Mucosa of stomach (tissue), 1 donor: Measurements from ENCODE around the gene MAPKAP1.
A peak's percentile ranks its signal among the peaks of the same experiment; 100 is the strongest.

Experiments
- H3K27me3 ChIP-seq: one replicate; pipeline ENCODE4 v1.7.0; 2013; ENCODE audit warnings: mild to moderate bottlenecking, low read length; ENCODE audit not compliant: control insufficient read depth, insufficient read depth
- H3K36me3 ChIP-seq: one replicate; pipeline ENCODE4 v1.7.0; 2013; ENCODE audit warnings: low read length; ENCODE audit not compliant: control insufficient read depth, insufficient read depth
- H3K4me1 ChIP-seq: one replicate; pipeline ENCODE4 v1.7.0; 2013; ENCODE audit warnings: mild to moderate bottlenecking, low read length; ENCODE audit not compliant: control insufficient read depth, insufficient read depth
- H3K4me3 ChIP-seq: one replicate; pipeline ENCODE4 v1.7.0; 2013; ENCODE audit warnings: low read length
- H3K9ac ChIP-seq: one replicate; pipeline ENCODE4 v1.7.0; 2013; ENCODE audit warnings: mild to moderate bottlenecking, low read length, moderate library complexity
- H3K9me3 ChIP-seq: one replicate; pipeline ENCODE4 v1.7.0; 2013; ENCODE audit warnings: mild to moderate bottlenecking, low read length, moderate library complexity; ENCODE audit not compliant: control insufficient read depth
- donor health status: Pancreatic carcinoma.

The MAPKAP1 gene

DNA sequence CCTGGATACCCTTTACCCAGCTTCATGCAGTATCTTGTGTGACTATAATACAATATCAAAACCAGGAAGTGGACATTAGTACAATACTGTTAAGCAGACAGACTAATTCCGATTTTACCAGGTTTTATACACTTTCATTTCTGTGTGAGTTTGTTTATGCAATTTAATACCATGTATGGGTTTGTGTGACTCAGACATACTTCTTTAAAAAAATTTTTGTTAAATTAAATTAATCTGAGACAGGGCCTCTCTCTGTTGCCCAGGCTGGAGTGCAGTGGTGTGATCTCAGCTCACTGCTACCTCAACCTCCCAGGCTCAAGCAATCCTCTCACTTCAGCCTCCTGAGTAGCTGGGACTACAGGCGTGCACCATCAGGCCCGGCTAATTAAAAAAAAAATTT, 288.6 kb downstream of the MAPKAP1 start:
- no peaks in the 10 kb centered on the region for H3K9me3 ChIP-seq
- no peaks in the 10 kb centered on the region for H3K36me3 ChIP-seq
- H3K9ac ChIP-seq = no peak overlapping the region
- no peaks in the 10 kb centered on the region for H3K27me3 ChIP-seq
- H3K4me3 ChIP-seq = no peak overlapping the region
- H3K4me1 ChIP-seq = no peaks in the 10 kb centered on the region

GRCh38 chr9:125416517-125416916, 290.5 kb downstream of the MAPKAP1 start:
- Histone ChIP-seq H3K4me3 (no peak overlapping the region), H3K4me1 (no peaks in the 10 kb centered on the region), H3K9ac (no peak overlapping the region), H3K27me3 (no peaks in the 10 kb centered on the region), H3K9me3 (no peaks in the 10 kb centered on the region), H3K36me3 (no peaks in the 10 kb centered on the region)

DNA sequence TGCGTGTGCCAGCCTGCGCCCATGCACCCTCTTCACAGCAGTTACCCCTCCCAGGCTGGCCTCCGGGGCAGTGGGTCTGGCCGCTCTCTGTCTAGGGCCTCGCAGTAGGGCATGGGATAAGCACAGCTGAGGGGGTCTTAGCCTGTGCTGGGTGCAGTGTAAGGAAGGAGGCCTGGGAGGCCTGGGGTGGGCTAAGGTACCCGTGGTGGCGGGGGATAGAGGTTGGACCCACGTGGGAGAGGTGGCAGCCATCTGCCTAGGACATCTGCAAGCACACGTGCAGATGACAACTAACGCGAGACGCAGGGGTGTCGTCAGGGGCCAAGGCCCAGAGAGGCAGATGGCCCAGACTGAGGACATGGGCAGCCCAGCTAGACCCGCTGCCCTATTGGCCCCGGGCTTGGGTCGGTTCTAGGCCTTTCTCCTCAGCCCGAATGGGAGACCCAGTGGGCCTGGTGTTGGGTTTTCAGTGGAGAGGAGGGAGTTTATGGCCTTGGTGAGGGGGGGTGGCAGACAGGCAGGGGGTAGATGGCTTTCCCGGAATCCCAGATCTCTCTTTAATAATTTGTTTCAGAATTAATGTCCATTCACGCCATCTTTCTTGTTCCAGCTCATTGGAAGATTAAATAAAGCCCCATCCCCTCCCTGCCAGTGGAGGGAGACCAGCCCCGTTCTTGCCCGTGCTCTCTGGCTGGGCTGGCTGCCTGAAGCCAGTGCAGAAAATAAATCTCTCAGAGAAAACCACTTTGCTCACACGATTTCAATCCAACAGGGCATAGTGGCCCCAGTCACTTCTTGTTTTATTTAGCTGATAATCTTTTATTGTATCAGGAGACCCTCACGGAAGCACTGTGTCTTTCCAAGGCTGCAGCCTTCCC, 291.2 kb downstream of the MAPKAP1 start:
- no peaks in the 10 kb centered on the region for H3K9me3 ChIP-seq
- no peak overlapping the region for H3K9ac ChIP-seq
- peaks cover 4% of the 10 kb centered on the region for H3K27me3 ChIP-seq
- no peaks in the 10 kb centered on the region for H3K36me3 ChIP-seq
- no peaks in the 10 kb centered on the region for H3K4me1 ChIP-seq
- no peak overlapping the region for H3K4me3 ChIP-seq

- Histone ChIP-seq H3K27me3 (peaks cover 6% of the 10 kb centered on the region), H3K4me3 (no peak overlapping the region), H3K4me1 (no peaks in the 10 kb centered on the region), H3K36me3 (no peaks in the 10 kb centered on the region), H3K9ac (no peak overlapping the region), H3K9me3 (no peaks in the 10 kb centered on the region)
Observed at GRCh38 chr9:125413579-125413978, 293.4 kb downstream of the MAPKAP1 start.

DNA sequence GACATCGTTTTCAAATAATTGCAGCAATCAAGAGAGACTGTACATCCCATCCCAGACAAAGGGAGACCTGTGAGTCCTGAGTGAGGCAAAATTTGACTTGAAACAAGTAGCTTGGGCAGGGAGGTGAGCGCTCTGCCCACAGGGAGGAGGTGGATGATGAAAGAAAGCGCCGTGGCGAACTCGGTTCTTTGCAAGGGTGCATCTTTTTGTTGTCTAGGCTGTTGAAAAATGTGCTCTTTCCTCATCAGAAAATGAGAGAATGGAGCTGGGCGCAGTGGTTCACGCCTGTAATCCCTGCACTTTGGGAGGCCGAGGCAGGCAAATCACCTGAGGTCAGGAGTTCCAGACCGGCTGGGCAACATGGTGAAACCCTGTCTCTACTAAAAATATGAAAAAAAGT, 294.8 kb downstream of the MAPKAP1 start:
- H3K4me1 ChIP-seq = no peaks in the 10 kb centered on the region
- no peak overlapping the region for H3K9ac ChIP-seq
- no peaks in the 10 kb centered on the region for H3K9me3 ChIP-seq
- no peaks in the 10 kb centered on the region for H3K36me3 ChIP-seq
- no peak overlapping the region for H3K4me3 ChIP-seq
- peaks cover 17% of the 10 kb centered on the region for H3K27me3 ChIP-seq

DNA sequence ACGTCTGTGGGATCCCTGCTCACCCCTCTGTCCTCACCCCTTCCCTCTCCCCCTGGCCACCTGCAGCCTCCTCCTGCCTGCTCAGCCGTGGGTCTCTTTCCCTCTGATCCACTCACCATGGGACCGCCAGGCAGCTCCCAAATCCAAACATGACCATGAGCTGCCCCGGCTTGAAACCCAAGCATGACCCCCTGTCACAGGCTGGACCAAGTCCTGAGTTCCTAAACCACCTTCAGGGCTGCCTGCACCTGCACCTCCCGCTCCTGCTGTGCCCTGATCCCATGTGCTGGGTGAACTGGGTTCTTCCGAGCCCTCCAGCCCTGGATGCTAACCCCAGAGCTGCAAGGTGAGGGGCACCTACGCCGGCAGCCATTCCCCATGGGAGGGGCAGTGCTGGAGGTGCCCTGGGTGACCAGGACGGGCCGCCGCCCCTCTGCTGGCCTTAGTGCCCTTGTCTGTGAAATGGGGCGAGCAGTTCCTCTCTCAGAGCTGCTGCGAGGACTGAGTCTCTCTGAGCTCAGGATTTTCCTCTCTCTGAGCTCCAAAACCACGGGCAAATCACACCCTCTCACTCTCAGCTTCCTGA, 295.7 kb downstream of the MAPKAP1 start:
- Histone ChIP-seq H3K4me1 (no peaks in the 10 kb centered on the region), H3K9me3 (no peaks in the 10 kb centered on the region), H3K36me3 (no peaks in the 10 kb centered on the region), H3K27me3 (peaks cover 17% of the 10 kb centered on the region), H3K4me3 (no peak overlapping the region), H3K9ac (no peak overlapping the region)

GRCh38 chr9:125410522-125410894, 296.5 kb downstream of the MAPKAP1 start:
- Histone ChIP-seq H3K4me3 (no peak overlapping the region), H3K9me3 (no peaks in the 10 kb centered on the region), H3K27me3 (peaks cover 17% of the 10 kb centered on the region), H3K9ac (no peak overlapping the region), H3K36me3 (no peaks in the 10 kb centered on the region), H3K4me1 (no peaks in the 10 kb centered on the region)

GRCh38 chr9:125409637-125410521, 297.1 kb downstream of the MAPKAP1 start:
- Histone ChIP-seq H3K9ac (no peak overlapping the region), H3K4me1 (no peaks in the 10 kb centered on the region), H3K36me3 (no peaks in the 10 kb centered on the region), H3K4me3 (no peak overlapping the region), H3K27me3 (peaks cover 17% of the 10 kb centered on the region), H3K9me3 (no peaks in the 10 kb centered on the region)

DNA sequence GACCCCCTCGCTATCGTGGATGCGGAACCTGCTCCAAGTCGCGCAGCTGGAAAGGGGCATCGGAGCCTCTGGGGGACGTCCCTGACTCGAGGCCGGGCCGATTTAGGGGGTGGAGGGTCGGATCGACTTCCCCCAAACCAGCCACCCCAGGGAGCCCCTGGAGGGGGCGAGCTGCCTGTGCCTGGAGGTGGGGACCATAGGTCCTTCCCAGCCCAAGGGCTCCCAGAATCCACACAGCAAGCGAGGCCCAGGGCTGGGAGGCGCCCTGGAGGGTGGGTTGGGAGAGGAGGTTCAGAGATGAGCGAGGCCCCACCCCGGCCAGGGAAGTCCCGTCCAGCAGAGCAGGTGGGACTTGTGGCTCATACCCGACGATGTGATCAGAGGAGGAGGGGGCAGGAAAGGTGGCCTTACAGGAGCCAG, 297.8 kb downstream of the MAPKAP1 start:
- H3K36me3 ChIP-seq = no peaks in the 10 kb centered on the region
- no peak overlapping the region for H3K4me3 ChIP-seq
- H3K4me1 ChIP-seq = no peaks in the 10 kb centered on the region
- no peak overlapping the region for H3K9ac ChIP-seq
- H3K27me3 ChIP-seq = peaks cover 17% of the 10 kb centered on the region
- no peaks in the 10 kb centered on the region for H3K9me3 ChIP-seq

GRCh38 chr9:125407974-125408900, 298.8 kb downstream of the MAPKAP1 start:
- Histone ChIP-seq H3K9ac (peak overlapping the region; percentile 34), H3K4me1 (no peaks in the 10 kb centered on the region), H3K36me3 (no peaks in the 10 kb centered on the region), H3K4me3 (no peak overlapping the region), H3K9me3 (no peaks in the 10 kb centered on the region), H3K27me3 (peaks cover 17% of the 10 kb centered on the region)

DNA sequence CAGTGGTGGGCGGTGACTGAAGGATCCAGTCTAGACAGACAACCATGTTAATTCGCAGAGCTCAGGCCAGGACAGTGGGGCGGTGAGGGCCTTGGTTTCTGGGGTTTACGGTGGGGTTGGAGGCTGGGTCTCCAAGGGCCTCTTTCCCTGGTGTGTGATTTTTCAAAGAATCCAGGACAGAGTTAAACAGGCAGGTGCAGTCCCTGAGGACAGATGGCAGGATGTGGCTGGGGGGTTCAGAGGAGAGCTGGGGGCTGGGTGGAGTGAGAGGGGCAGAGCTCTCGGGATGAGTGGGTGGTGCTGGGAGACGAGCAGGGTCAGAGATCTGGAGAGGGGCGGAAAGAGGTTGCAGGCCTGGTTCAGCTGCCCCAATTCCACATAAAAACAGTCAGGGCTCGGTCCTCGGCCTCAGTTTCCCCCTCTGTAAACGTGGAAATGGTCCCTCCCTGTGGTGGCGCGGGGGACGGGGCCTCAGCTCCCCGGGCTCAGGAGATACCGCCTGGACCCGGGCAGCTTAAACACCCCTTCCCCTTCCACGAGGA, 299.5 kb downstream of the MAPKAP1 start:
- Histone ChIP-seq H3K9me3 (no peaks in the 10 kb centered on the region), H3K36me3 (no peaks in the 10 kb centered on the region), H3K9ac (peak overlapping the region; percentile 34), H3K4me1 (no peaks in the 10 kb centered on the region), H3K4me3 (no peak overlapping the region), H3K27me3 (peaks cover 20% of the 10 kb centered on the region)
